ENCODE results near the gene RCC1. TPM values are rescaled to one million over a fixed set of nuclear protein-coding genes. Genes with fewer than 3 reads are reported as not detected.
"Not testable (repeated sequence)": the region's sequence is repeated elsewhere in the genome, so short reads cannot be mapped to it uniquely, and the experiment has no call there.

The RCC1 gene
- total RNA-seq, 1 experiment from 2014 or later = 103 TPM

DNA sequence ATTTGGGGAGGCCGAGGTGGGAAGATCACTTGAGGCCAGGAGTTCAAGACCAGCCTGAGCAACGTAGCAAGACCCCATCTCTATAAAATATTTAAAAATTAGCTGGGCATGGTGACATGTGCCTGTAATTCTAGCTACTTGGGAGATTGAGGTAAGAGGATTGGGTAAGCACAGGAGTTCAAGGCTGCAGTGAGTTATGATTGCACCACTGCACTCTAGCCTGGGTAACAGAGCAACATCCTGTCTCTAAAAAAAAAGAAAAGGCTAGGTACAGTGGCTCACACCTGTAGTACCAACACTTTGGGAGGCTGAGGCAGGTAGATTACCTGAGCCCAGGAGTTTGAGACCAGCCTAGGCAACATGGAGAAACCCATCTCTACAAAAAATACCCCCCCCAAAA is 35.7 kb upstream of the RCC1 start:
- TF ChIP-seq TEAD4 (CRISPR knock-in tag; IDR thresholded peaks at IDR 0.05) = no peak
- TF ChIP-seq SOX15 (CRISPR knock-in tag; IDR thresholded peaks at IDR 0.05) = no peak
- TF ChIP-seq, protein P1, sequence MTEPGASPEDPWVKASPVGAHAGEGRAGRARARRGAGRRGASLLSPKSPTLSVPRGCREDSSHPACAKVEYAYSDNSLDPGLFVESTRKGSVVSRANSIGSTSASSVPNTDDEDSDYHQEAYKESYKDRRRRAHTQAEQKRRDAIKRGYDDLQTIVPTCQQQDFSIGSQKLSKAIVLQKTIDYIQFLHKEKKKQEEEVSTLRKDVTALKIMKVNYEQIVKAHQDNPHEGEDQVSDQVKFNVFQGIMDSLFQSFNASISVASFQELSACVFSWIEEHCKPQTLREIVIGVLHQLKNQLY (CRISPR knock-in tag; IDR thresholded peaks at IDR 0.05) = no peak
- TF ChIP-seq, protein P2, sequence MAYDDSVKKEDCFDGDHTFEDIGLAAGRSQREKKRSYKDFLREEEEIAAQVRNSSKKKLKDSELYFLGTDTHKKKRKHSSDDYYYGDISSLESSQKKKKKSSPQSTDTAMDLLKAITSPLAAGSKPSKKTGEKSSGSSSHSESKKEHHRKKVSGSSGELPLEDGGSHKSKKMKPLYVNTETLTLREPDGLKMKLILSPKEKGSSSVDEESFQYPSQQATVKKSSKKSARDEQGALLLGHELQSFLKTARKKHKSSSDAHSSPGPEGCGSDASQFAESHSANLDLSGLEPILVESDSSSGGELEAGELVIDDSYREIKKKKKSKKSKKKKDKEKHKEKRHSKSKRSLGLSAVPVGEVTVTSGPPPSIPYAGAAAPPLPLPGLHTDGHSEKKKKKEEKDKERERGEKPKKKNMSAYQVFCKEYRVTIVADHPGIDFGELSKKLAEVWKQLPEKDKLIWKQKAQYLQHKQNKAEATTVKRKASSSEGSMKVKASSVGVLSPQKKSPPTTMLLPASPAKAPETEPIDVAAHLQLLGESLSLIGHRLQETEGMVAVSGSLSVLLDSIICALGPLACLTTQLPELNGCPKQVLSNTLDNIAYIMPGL (CRISPR knock-in tag; IDR thresholded peaks at IDR 0.05) = no peak
- TF ChIP-seq GTF2I (CRISPR knock-in tag; conservative IDR thresholded peaks at IDR 0.05) = no peak
- no peak for TF ChIP-seq JAZF1 (CRISPR knock-in tag; IDR thresholded peaks at IDR 0.05)
- TF ChIP-seq ESRRA (CRISPR knock-in tag; IDR thresholded peaks at IDR 0.05; ENCODE audit: borderline replicate concordance) = no peak
- no peak for TF ChIP-seq OVOL2 (CRISPR knock-in tag; IDR thresholded peaks at IDR 0.05; ENCODE audit: borderline replicate concordance)
- TF ChIP-seq, protein P3, sequence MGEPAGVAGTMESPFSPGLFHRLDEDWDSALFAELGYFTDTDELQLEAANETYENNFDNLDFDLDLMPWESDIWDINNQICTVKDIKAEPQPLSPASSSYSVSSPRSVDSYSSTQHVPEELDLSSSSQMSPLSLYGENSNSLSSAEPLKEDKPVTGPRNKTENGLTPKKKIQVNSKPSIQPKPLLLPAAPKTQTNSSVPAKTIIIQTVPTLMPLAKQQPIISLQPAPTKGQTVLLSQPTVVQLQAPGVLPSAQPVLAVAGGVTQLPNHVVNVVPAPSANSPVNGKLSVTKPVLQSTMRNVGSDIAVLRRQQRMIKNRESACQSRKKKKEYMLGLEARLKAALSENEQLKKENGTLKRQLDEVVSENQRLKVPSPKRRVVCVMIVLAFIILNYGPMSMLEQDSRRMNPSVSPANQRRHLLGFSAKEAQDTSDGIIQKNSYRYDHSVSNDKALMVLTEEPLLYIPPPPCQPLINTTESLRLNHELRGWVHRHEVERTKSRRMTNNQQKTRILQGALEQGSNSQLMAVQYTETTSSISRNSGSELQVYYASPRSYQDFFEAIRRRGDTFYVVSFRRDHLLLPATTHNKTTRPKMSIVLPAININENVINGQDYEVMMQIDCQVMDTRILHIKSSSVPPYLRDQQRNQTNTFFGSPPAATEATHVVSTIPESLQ (CRISPR knock-in tag; IDR thresholded peaks at IDR 0.05) = no peak
- TF ChIP-seq EMX1 (CRISPR knock-in tag; IDR thresholded peaks at IDR 0.05) = no peak
- no peak for TF ChIP-seq ZNF423 (CRISPR knock-in tag; IDR thresholded peaks at IDR 0.05)
- TF ChIP-seq GRHL2 (CRISPR knock-in tag; IDR thresholded peaks at IDR 0.05; ENCODE audit: insufficient replicate concordance, severe bottlenecking) = no peak
- no peak for TF ChIP-seq CREM (CRISPR knock-in tag; IDR thresholded peaks at IDR 0.05)
- TF ChIP-seq, protein P4, sequence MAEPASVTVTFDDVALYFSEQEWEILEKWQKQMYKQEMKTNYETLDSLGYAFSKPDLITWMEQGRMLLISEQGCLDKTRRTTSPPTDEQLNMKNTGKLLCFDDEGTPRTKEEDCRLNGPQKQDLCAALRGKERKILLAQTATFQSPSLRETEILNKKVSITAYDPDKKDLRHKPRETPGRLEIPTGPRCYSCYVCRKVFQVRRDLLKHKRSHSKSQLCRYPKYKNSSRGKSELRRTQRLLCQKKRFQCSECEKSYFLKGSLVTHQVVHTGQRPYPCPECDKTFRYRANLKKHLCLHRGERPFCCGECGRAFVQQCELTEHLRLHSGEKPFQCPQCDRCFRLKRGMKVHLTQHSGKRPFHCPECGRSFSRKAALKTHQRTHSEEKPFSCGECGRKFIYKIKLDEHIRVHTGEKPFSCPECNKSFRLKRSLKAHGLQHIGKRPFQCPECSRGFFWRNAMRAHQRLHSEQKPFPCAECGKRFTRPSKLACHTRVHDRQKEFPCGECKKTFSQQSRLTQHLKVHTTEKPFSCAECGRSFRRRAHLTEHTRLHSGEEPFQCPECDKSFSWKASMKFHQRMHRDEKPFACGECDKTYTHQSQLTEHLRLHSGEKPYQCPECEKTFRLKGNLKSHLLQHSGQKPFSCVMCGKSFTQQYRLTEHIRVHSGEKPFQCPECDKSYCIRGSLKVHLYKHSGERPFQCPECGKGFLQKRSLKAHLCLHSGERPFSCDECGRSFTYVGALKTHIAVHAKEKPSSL (CRISPR knock-in tag; conservative IDR thresholded peaks at IDR 0.05) = no peak
- no peak for TF ChIP-seq TCF7 (CRISPR knock-in tag; IDR thresholded peaks at IDR 0.05; ENCODE audit: low read depth)
- DNase-seq (ENCODE audit: low spot score) (no peak), ATAC-seq (no peak)
- Mint-ChIP-seq H3K36me3 (peaks cover 36% of the 10 kb centered on the region), H3K27ac (no peak overlapping the region), H3K4me1 (no peaks in the 10 kb centered on the region), H3K27me3 (ENCODE audit: low read depth) (no peaks in the 10 kb centered on the region), H3K9me3 (no peaks in the 10 kb centered on the region), H3K4me3 (no peak overlapping the region)
- POLR2A ChIA-PET = no interaction called here
- CTCF ChIA-PET = no interaction called here

DNA sequence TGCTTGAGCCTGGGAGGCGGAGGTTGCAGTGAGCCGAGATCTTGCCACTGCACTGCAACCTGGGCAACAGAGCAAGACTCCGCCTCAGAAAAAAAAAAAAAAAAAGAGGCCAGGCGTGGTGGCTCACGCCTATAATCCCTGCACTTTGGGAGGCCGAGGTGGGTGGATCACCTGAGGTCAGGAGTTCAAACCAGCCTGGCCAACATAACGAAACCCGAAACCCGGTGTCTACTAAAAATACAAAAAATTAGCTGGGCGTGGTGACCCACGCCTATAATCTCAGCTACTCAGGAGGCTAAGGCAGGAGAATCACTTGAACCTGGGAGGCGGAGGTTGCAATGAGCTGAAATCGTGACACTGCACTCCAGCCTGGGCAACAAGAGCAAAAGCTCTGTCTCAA is 26.3 kb upstream of the RCC1 start:
- DNase-seq (ENCODE audit: low spot score); ATAC-seq; H3K27me3 Mint-ChIP-seq (ENCODE audit: low read depth); H3K27ac Mint-ChIP-seq; H3K4me1 Mint-ChIP-seq; H3K9me3 Mint-ChIP-seq; POLR2A ChIA-PET; H3K4me3 Mint-ChIP-seq: not testable (repeated sequence)
- peaks cover 49% of the 10 kb centered on the region for H3K36me3 Mint-ChIP-seq
- CTCF ChIA-PET = interaction anchor here (0.7 to 1.5 kb wide), 2 partner anchors 65 to 231 kb away, joined by 4 read pairs; no protein-coding TSS in a partner anchor

DNA sequence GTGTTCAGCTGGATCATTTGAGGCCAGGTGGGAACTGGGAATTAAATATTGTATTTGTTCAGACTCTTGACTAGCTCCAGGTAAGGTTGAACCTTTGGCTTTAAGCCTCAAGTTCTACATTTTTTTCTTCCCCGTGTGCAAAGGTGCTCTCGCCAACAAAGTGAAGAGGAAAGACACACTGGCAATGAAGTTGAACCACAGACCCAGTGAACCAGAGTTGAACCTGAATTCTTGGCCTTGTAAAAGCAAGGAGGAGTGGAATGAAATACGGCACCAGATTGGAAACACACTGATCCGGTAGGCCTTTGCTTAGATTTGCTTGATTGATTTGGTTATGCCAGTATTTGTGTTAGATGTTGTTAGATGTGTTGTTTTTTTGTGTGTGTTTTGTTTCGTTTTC is 25.5 kb upstream of the RCC1 start:
- Mint-ChIP-seq H3K4me3 (no peak overlapping the region), H3K27ac (no peak overlapping the region), H3K36me3 (peaks cover 46% of the 10 kb centered on the region), H3K9me3 (no peaks in the 10 kb centered on the region), H3K4me1 (no peaks in the 10 kb centered on the region), H3K27me3 (ENCODE audit: low read depth) (no peaks in the 10 kb centered on the region)
- DNase-seq (ENCODE audit: low spot score) (no peak), ATAC-seq (no peak)
- ChIA-PET CTCF (interaction anchor here (1.5 kb wide), 1 partner anchor 232 kb away, joined by 4 read pairs; no protein-coding TSS in a partner anchor), POLR2A (no interaction called here)
- TF ChIP-seq ELF4 (CRISPR knock-in tag; IDR thresholded peaks at IDR 0.05; ENCODE audit: low read depth) = no peak
- TF ChIP-seq, protein P5, sequence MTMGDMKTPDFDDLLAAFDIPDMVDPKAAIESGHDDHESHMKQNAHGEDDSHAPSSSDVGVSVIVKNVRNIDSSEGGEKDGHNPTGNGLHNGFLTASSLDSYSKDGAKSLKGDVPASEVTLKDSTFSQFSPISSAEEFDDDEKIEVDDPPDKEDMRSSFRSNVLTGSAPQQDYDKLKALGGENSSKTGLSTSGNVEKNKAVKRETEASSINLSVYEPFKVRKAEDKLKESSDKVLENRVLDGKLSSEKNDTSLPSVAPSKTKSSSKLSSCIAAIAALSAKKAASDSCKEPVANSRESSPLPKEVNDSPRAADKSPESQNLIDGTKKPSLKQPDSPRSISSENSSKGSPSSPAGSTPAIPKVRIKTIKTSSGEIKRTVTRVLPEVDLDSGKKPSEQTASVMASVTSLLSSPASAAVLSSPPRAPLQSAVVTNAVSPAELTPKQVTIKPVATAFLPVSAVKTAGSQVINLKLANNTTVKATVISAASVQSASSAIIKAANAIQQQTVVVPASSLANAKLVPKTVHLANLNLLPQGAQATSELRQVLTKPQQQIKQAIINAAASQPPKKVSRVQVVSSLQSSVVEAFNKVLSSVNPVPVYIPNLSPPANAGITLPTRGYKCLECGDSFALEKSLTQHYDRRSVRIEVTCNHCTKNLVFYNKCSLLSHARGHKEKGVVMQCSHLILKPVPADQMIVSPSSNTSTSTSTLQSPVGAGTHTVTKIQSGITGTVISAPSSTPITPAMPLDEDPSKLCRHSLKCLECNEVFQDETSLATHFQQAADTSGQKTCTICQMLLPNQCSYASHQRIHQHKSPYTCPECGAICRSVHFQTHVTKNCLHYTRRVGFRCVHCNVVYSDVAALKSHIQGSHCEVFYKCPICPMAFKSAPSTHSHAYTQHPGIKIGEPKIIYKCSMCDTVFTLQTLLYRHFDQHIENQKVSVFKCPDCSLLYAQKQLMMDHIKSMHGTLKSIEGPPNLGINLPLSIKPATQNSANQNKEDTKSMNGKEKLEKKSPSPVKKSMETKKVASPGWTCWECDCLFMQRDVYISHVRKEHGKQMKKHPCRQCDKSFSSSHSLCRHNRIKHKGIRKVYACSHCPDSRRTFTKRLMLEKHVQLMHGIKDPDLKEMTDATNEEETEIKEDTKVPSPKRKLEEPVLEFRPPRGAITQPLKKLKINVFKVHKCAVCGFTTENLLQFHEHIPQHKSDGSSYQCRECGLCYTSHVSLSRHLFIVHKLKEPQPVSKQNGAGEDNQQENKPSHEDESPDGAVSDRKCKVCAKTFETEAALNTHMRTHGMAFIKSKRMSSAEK (CRISPR knock-in tag; IDR thresholded peaks at IDR 0.05; ENCODE audit: borderline replicate concordance) = no peak
- TF ChIP-seq, protein P6, sequence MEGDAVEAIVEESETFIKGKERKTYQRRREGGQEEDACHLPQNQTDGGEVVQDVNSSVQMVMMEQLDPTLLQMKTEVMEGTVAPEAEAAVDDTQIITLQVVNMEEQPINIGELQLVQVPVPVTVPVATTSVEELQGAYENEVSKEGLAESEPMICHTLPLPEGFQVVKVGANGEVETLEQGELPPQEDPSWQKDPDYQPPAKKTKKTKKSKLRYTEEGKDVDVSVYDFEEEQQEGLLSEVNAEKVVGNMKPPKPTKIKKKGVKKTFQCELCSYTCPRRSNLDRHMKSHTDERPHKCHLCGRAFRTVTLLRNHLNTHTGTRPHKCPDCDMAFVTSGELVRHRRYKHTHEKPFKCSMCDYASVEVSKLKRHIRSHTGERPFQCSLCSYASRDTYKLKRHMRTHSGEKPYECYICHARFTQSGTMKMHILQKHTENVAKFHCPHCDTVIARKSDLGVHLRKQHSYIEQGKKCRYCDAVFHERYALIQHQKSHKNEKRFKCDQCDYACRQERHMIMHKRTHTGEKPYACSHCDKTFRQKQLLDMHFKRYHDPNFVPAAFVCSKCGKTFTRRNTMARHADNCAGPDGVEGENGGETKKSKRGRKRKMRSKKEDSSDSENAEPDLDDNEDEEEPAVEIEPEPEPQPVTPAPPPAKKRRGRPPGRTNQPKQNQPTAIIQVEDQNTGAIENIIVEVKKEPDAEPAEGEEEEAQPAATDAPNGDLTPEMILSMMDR (IDR thresholded peaks at IDR 0.05) = no peak
